Aorta (tissue), 5 donors: ENCODE data around the gene SERPINH1. TPM values are rescaled to one million over a fixed set of nuclear protein-coding genes. Genes with fewer than 3 reads are reported as not detected.

Experiments used
- ATAC-seq: fragments of 200-7000 bp; cut with Tn5 transposase; one replicate; pipeline ENCODE4 v1.9.1; 2022; ENCODE audit warnings: moderate library complexity; ENCODE audit not compliant: low FRiP score
- DNase-seq, 2 donors: peaks; one replicate each; pipeline ENCODE4 v3.0.0-alpha.2; 2020
- H3K27ac ChIP-seq, 2 donors: one replicate each; pipeline ENCODE4 v1.5.1; 2013; ENCODE audit warnings: low read length in 2 of 2, mild to moderate bottlenecking in 2 of 2, moderate library complexity in 2 of 2, control low read depth in 1 of 2, inconsistent platforms in 1 of 2, low read depth in 1 of 2
- H3K27me3 ChIP-seq, 2 donors: one replicate each; pipeline ENCODE4 v1.6.1; 2013; ENCODE audit warnings: control low read depth in 1 of 2, low read length in 1 of 2, mild to moderate bottlenecking in 1 of 2, moderate library complexity in 1 of 2; ENCODE audit not compliant: insufficient read depth in 2 of 2, control insufficient read depth in 1 of 2
- H3K36me3 ChIP-seq, 2 donors: one replicate each; pipeline ENCODE4 v1.6.1; 2013; ENCODE audit warnings: control low read depth in 1 of 2, low read length in 1 of 2, mild to moderate bottlenecking in 1 of 2; ENCODE audit not compliant: insufficient read depth in 2 of 2, control insufficient read depth in 1 of 2
- H3K4me1 ChIP-seq, 2 donors: one replicate each; pipeline ENCODE4 v1.6.1; 2013; ENCODE audit warnings: low read length in 2 of 2, control low read depth in 1 of 2, mild to moderate bottlenecking in 1 of 2, moderate library complexity in 1 of 2; ENCODE audit not compliant: insufficient read depth in 2 of 2, control insufficient read depth in 1 of 2
- H3K4me3 ChIP-seq, 2 donors: one replicate each; pipeline ENCODE4 v1.5.1; 2013; ENCODE audit warnings: low read length in 2 of 2, control low read depth in 1 of 2, mild to moderate bottlenecking in 1 of 2
- H3K9me3 ChIP-seq: one replicate; pipeline ENCODE4 v1.6.1; 2013; ENCODE audit warnings: mild to moderate bottlenecking, low read length; ENCODE audit not compliant: control insufficient read depth
- WGBS, 2 donors: extraction: QIAGEN DNeasy Blood & Tissue Kit; methylation state at CpG; one replicate each; pipeline ENCODE4 v1.1.7; 2013; 5-methylcytosine and 5-hydroxymethylcytosine counted together
- intact Hi-C, 2 donors: fragments of 100-400 bp; cut with DNase I; formaldehyde crosslinking; loops; one replicate each; pipeline versions ENCODE4 v1.14.2 to v1.15.0; 2022
- polyA plus RNA-seq, 2 donors: library from polyadenylated mRNA; stranded (reverse); fragments of 200-250 nt; gene quantifications; one replicate each; pipeline ENCODE4 v1.2.3, GENCODE V29; 2013
- total RNA-seq, 2 donors: library from RNA; stranded (reverse); fragmentation: NEBNext Ultra II Directional; extraction: Animal tissue kit (Norgen Biotek cat#: 25700); gene quantifications; one replicate each; pipeline ENCODE4 v1.2.1, GENCODE V29; 2021
- donor health status: healthy with polysubstance abuse.
- donor health status: Bipolar disorder and iron deficiency.
- donor health status: DM: no; HTN: no; CAD: no.
- donor health status: DM: no; HTN: no; CAD: no.
- donor health status: DM: yes; HTN: yes; CAD: no.

The SERPINH1 gene
- total and polyA plus RNA-seq, 4 donors = 59.4 to 256 (median 159) TPM

GRCh38 chr11:75591371-75591770 is 29.3 kb downstream of the SERPINH1 start:
- Histone ChIP-seq H3K4me3 (no peak overlapping the region), H3K36me3 (no peaks in the 10 kb centered on the region), H3K4me1 (no peaks in the 10 kb centered on the region), H3K27me3 (no peaks in the 10 kb centered on the region), H3K9me3 (no peaks in the 10 kb centered on the region), H3K27ac (no peak overlapping the region)
- intact Hi-C loops = no loop called here
- WGBS, 2 donors = 78 to 79% methylated on average over 8 of the region's 8 CpGs
- DNase-seq (no peak), ATAC-seq (no peak)

GRCh38 chr11:75591966-75592365 is 29.9 kb downstream of the SERPINH1 start:
- WGBS, 2 donors = 86 to 89% methylated on average over 6 of the region's 6 CpGs

GRCh38 chr11:75592715-75593114 is 30.7 kb downstream of the SERPINH1 start:
- Histone ChIP-seq H3K9me3 (no peaks in the 10 kb centered on the region), H3K4me1 (no peaks in the 10 kb centered on the region), H3K27me3 (no peaks in the 10 kb centered on the region), H3K4me3 (no peak overlapping the region), H3K36me3 (no peaks in the 10 kb centered on the region), H3K27ac (no peak overlapping the region)
- DNase-seq (no peak), ATAC-seq (no peak)
- WGBS, 2 donors = 91 to 100% methylated on average over 2 of the region's 2 CpGs
- intact Hi-C loops = no loop called here

More at GRCh38 chr11:75591966-75592365, 29.9 kb downstream of the SERPINH1 start:
- Histone ChIP-seq H3K4me1 (no peaks in the 10 kb centered on the region), H3K9me3 (no peaks in the 10 kb centered on the region), H3K4me3 (no peak overlapping the region), H3K27ac (no peak overlapping the region), H3K27me3 (no peaks in the 10 kb centered on the region), H3K36me3 (no peaks in the 10 kb centered on the region)
- no peak for ATAC-seq
- DNase-seq = no peak
- intact Hi-C loops = no loop called here

- Histone ChIP-seq H3K4me3 (no peak overlapping the region), H3K4me1 (no peaks in the 10 kb centered on the region), H3K36me3 (no peaks in the 10 kb centered on the region), H3K27ac (no peak overlapping the region), H3K27me3 (no peaks in the 10 kb centered on the region), H3K9me3 (no peaks in the 10 kb centered on the region)
- WGBS, 2 donors = 63 to 68% methylated on average over 2 of the region's 2 CpGs
- no peak for ATAC-seq
- intact Hi-C loops = no loop called here
- DNase-seq = no peak
Measured at GRCh38 chr11:75593286-75593915, 31.3 kb downstream of the SERPINH1 start.

- H3K4me1 ChIP-seq = no peaks in the 10 kb centered on the region
- H3K4me3 ChIP-seq = no peak overlapping the region
- no peaks in the 10 kb centered on the region for H3K27me3 ChIP-seq
- intact Hi-C loops = no loop called here
- no peak for ATAC-seq
- H3K27ac ChIP-seq = no peak overlapping the region
- DNase-seq = no peak
- 79 to 84% methylated on average over 6 of the region's 6 CpGs for WGBS, 2 donors
- no peaks in the 10 kb centered on the region for H3K9me3 ChIP-seq
- H3K36me3 ChIP-seq = no peaks in the 10 kb centered on the region
Measured at GRCh38 chr11:75594211-75594610, 32.2 kb downstream of the SERPINH1 start.

GRCh38 chr11:75595429-75595828 is 33.4 kb downstream of the SERPINH1 start:
- Histone ChIP-seq H3K4me3 (no peak overlapping the region), H3K36me3 (no peaks in the 10 kb centered on the region), H3K9me3 (no peaks in the 10 kb centered on the region), H3K4me1 (no peaks in the 10 kb centered on the region), H3K27me3 (no peaks in the 10 kb centered on the region), H3K27ac (no peak overlapping the region)
- no peak for DNase-seq
- 95 to 100% methylated on average over 2 of the region's 2 CpGs for WGBS, 2 donors
- ATAC-seq = no peak
- intact Hi-C loops = no loop called here

- Histone ChIP-seq H3K27ac (no peak overlapping the region), H3K9me3 (no peaks in the 10 kb centered on the region), H3K27me3 (no peaks in the 10 kb centered on the region), H3K36me3 (no peaks in the 10 kb centered on the region), H3K4me3 (no peak overlapping the region), H3K4me1 (no peaks in the 10 kb centered on the region)
- DNase-seq (no peak), ATAC-seq (no peak)
- WGBS, 2 donors = 80 to 82% methylated on average over 4 of the region's 4 CpGs
- intact Hi-C loops = no loop called here
Measured at GRCh38 chr11:75596914-75597313, 34.9 kb downstream of the SERPINH1 start.

- ATAC-seq (no peak), DNase-seq (no peak)
- no peaks in the 10 kb centered on the region for H3K4me1 ChIP-seq
- no peaks in the 10 kb centered on the region for H3K36me3 ChIP-seq
- no peaks in the 10 kb centered on the region for H3K9me3 ChIP-seq
- WGBS, 2 donors = 79 to 81% methylated on average over 4 of the region's 4 CpGs
- intact Hi-C loops = no loop called here
- H3K27ac ChIP-seq = no peak overlapping the region
- no peak overlapping the region for H3K4me3 ChIP-seq
- H3K27me3 ChIP-seq = no peaks in the 10 kb centered on the region
Measured at GRCh38 chr11:75597636-75598035, 35.6 kb downstream of the SERPINH1 start.

GRCh38 chr11:75598264-75598663 is 36.2 kb downstream of the SERPINH1 start:
- Histone ChIP-seq H3K27me3 (no peaks in the 10 kb centered on the region), H3K9me3 (no peaks in the 10 kb centered on the region), H3K4me1 (no peaks in the 10 kb centered on the region), H3K36me3 (no peaks in the 10 kb centered on the region), H3K4me3 (no peak overlapping the region), H3K27ac (no peak overlapping the region)
- no peak for DNase-seq
- no peak for ATAC-seq
- intact Hi-C loops = no loop called here
